ENCODE measurements around the gene TBX15.

TBX15 gene

DNA sequence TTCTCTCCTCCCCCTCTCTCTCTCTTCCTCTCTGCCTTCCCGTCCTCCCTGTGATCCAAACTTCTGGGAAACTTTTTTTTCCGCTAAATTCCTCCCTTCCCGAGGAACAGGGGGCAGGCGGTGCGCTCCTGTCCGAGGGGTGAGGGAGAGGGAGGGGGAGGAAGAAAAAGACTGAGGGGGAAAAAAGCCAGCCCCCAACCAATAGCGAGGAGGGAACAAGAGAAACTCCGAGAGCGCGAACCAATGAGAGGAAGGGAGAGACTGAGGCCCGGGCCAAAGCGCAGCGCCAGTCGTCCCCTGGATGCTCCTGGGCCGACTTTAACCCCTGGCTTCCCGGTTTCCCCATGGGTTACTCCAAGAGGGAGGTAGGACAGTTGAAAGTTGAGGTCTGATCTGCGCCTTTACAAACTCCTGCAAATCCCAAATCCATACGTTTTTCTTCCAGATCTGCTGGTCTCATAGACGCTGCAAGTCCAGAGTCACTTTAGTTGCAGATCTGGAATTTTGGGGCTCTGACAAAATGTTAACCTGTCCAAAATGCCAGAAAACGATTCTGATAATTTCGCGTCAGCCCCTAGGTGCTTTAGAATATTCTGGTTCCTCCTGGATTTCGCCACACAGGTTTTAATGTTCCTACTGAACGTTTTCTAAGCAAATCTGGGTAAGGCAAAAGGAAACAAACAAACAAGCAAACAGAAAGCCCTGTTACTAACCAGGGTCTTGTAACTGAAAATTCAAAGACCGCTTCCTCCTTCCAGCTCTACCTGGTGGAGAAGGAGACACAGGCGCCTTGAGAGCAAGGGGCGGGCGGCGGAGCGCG is at the start of gene TBX15:
Gene TBX15 (minus strand): TSS at position 158 of the 820 bp plus-strand sequence. CDS start 548 bp downstream, outside the sequence.
- no peaks in the 10 kb centered on the region for H3K4me1 ChIP-seq (ENCODE audit: insufficient read depth, low read length)
- peak within 1 kb of the TSS; percentile 89 for H3K9ac ChIP-seq (ENCODE audit: low read depth, low read length)
- no peaks in the 10 kb centered on the region for H3K9me3 ChIP-seq (ENCODE audit: control insufficient read depth, insufficient read depth, low read length)
- H3K36me3 ChIP-seq (ENCODE audit: insufficient read depth, low read length): no peaks in the 10 kb centered on the region

DNA sequence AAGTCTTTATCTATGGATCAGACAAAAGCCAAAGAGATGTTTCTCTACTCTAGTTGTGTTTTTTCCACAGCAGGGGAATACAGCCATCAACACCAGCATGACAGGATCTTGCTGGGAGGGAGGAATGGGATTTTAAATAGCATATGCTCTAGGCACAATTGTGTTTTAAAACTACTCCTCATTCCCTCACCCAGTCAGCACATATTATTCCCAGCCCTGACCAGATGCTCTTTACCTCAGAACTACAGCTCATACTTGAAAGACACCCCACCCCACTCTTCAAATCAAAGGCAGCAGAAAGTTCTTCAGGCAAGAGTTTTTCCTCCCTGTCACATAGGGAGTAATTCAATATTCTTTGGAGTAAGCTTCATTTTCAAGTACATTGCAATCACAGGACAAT is 46.2 kb upstream of the TBX15 start:
- Histone ChIP-seq H3K4me1 (ENCODE audit: insufficient read depth, low read length) (no peaks in the 10 kb centered on the region), H3K9ac (ENCODE audit: low read depth, low read length) (no peak overlapping the region), H3K9me3 (ENCODE audit: control insufficient read depth, insufficient read depth, low read length) (no peaks in the 10 kb centered on the region), H3K36me3 (ENCODE audit: insufficient read depth, low read length) (no peaks in the 10 kb centered on the region)

GRCh38 chr1:119032986-119033385 is 44.8 kb upstream of the TBX15 start:
- Histone ChIP-seq H3K9ac (ENCODE audit: low read depth, low read length) (no peak overlapping the region), H3K9me3 (ENCODE audit: control insufficient read depth, insufficient read depth, low read length) (no peaks in the 10 kb centered on the region), H3K4me1 (ENCODE audit: insufficient read depth, low read length) (no peaks in the 10 kb centered on the region), H3K36me3 (ENCODE audit: insufficient read depth, low read length) (no peaks in the 10 kb centered on the region)

- no peaks in the 10 kb centered on the region for H3K9me3 ChIP-seq (ENCODE audit: control insufficient read depth, insufficient read depth, low read length)
- H3K9ac ChIP-seq (ENCODE audit: low read depth, low read length): no peak overlapping the region
- H3K4me1 ChIP-seq (ENCODE audit: insufficient read depth, low read length): no peaks in the 10 kb centered on the region
- H3K36me3 ChIP-seq (ENCODE audit: insufficient read depth, low read length): no peaks in the 10 kb centered on the region
These were observed 39.6 kb upstream of the TBX15 start for GRCh38 chr1:119027759-119028158.

GRCh38 chr1:119026956-119027355 is 38.8 kb upstream of the TBX15 start:
- no peaks in the 10 kb centered on the region for H3K36me3 ChIP-seq (ENCODE audit: insufficient read depth, low read length)
- H3K4me1 ChIP-seq (ENCODE audit: insufficient read depth, low read length): no peaks in the 10 kb centered on the region
- H3K9me3 ChIP-seq (ENCODE audit: control insufficient read depth, insufficient read depth, low read length): no peaks in the 10 kb centered on the region
- no peak overlapping the region for H3K9ac ChIP-seq (ENCODE audit: low read depth, low read length)

- Histone ChIP-seq H3K36me3 (ENCODE audit: insufficient read depth, low read length) (peaks cover 5% of the 10 kb centered on the region; the same call in 1 of the 2 replicates), H3K4me1 (ENCODE audit: insufficient read depth, low read length) (peaks cover 3% of the 10 kb centered on the region; the same call in 1 of the 2 replicates), H3K9me3 (ENCODE audit: control insufficient read depth, insufficient read depth, low read length) (0 out of 2 replicates have a peak, but pooled peaks cover 4% of the 10 kb centered on the region), H3K9ac (ENCODE audit: low read depth, low read length) (no peak overlapping the region)
These were observed 27.4 kb upstream of the TBX15 start for GRCh38 chr1:119015547-119015946.

- peaks cover 10% of the 10 kb centered on the region for H3K4me1 ChIP-seq (ENCODE audit: insufficient read depth, low read length)
- H3K9me3 ChIP-seq (ENCODE audit: control insufficient read depth, insufficient read depth, low read length): no peaks in the 10 kb centered on the region
These were observed 24.2 kb upstream of the TBX15 start for GRCh38 chr1:119012383-119012782.

GRCh38 chr1:119011706-119012105 is 23.6 kb upstream of the TBX15 start:
- Histone ChIP-seq H3K9me3 (ENCODE audit: control insufficient read depth, insufficient read depth, low read length) (no peaks in the 10 kb centered on the region), H3K4me1 (ENCODE audit: insufficient read depth, low read length) (peaks cover 10% of the 10 kb centered on the region), H3K9ac (ENCODE audit: low read depth, low read length) (no peak overlapping the region), H3K36me3 (ENCODE audit: insufficient read depth, low read length) (no peaks in the 10 kb centered on the region)

More at GRCh38 chr1:119012383-119012782, 24.2 kb upstream of the TBX15 start:
- no peak overlapping the region for H3K9ac ChIP-seq (ENCODE audit: low read depth, low read length)
- no peaks in the 10 kb centered on the region for H3K36me3 ChIP-seq (ENCODE audit: insufficient read depth, low read length)

DNA sequence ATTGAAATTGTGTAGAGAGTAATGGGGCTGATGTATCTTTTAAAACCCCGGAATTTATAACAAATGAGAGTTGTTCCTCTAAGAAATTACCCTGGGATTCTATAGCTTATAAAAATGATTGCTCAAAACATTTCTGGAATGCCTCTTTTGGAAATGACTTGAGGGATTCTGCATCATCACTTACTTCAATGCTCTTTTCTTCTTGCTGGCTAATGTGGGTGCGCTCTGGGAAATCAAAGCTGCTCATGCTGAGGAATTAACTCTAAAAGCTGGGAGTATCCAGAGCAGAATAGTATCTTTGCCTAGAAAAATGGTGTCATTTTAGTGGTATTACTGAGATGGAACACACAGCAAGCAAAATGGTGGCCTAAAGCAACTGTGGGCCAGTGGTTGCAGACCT is 23.0 kb upstream of the TBX15 start:
- H3K36me3 ChIP-seq (ENCODE audit: insufficient read depth, low read length): no peaks in the 10 kb centered on the region
- no peak overlapping the region for H3K9ac ChIP-seq (ENCODE audit: low read depth, low read length)
- H3K9me3 ChIP-seq (ENCODE audit: control insufficient read depth, insufficient read depth, low read length): no peaks in the 10 kb centered on the region
- H3K4me1 ChIP-seq (ENCODE audit: insufficient read depth, low read length): peaks cover 10% of the 10 kb centered on the region

GRCh38 chr1:119010201-119010600 is 22.1 kb upstream of the TBX15 start:
- no peaks in the 10 kb centered on the region for H3K9me3 ChIP-seq (ENCODE audit: control insufficient read depth, insufficient read depth, low read length)
- H3K9ac ChIP-seq (ENCODE audit: low read depth, low read length): no peak overlapping the region
- no peaks in the 10 kb centered on the region for H3K36me3 ChIP-seq (ENCODE audit: insufficient read depth, low read length)
- H3K4me1 ChIP-seq (ENCODE audit: insufficient read depth, low read length): peaks cover 10% of the 10 kb centered on the region

DNA sequence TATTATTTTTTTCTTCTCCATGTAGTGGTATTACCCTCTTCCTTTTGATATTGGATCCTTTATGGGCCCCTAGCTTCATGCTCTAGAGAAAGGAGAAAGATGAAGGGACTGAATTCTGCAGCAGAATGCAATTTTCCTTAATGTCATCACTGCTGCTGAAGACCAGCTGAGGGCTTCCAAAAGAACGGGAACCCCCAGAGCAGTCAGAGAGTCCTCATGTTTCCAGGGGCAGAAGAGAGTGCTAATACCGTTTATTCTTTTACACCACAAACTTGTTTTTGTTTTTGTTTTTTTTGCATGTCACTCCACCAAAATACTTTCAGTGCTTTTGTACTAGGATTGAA is 21.1 kb upstream of the TBX15 start:
- Histone ChIP-seq H3K9me3 (ENCODE audit: control insufficient read depth, insufficient read depth, low read length) (no peaks in the 10 kb centered on the region), H3K9ac (ENCODE audit: low read depth, low read length) (no peak overlapping the region), H3K4me1 (ENCODE audit: insufficient read depth, low read length) (peaks cover 10% of the 10 kb centered on the region), H3K36me3 (ENCODE audit: insufficient read depth, low read length) (no peaks in the 10 kb centered on the region)

DNA sequence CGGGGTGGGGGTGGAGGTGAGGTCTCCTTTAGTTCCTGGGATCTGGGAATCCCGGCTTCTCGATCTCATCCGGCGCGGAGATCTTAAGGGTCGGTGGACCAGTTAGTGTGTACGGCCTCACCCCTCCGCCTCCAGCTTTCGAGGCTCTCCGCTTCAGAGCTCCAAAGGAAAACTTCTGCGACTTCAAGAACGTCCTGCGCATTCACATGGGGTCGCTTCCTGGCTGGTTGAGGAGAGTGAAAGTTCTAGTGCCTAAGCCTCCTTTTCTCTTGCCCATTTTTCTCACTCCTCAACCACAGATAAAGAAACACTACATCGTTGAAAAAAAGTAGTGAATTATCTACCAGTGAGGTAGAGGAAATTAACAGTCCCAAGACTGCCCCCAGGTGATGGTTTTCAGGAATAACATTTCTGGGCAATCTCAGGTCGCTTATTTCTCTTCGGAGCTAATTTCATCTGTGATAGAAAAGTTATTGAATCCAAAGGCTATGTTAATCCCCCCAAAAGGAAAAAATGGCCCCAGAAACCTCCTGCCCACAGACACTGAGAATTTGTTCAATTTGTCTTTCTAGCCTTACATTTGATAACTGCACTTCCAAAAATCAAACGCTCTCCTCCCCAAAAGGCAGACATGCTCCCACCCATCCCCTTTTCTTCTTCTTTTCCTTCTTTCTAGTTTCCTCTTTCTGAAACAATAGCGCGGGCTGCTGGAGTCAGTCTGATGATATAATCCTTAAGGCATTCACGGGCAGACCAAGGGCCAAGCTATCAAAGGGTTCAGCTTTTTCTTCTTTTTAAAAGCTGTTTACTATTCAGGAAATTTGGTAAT is 20.6 kb upstream of the TBX15 start:
- Histone ChIP-seq H3K9me3 (ENCODE audit: control insufficient read depth, insufficient read depth, low read length) (no peaks in the 10 kb centered on the region), H3K9ac (ENCODE audit: low read depth, low read length) (peak overlapping the region; percentile 52), H3K36me3 (ENCODE audit: insufficient read depth, low read length) (no peaks in the 10 kb centered on the region), H3K4me1 (ENCODE audit: insufficient read depth, low read length) (peaks cover 10% of the 10 kb centered on the region)

DNA sequence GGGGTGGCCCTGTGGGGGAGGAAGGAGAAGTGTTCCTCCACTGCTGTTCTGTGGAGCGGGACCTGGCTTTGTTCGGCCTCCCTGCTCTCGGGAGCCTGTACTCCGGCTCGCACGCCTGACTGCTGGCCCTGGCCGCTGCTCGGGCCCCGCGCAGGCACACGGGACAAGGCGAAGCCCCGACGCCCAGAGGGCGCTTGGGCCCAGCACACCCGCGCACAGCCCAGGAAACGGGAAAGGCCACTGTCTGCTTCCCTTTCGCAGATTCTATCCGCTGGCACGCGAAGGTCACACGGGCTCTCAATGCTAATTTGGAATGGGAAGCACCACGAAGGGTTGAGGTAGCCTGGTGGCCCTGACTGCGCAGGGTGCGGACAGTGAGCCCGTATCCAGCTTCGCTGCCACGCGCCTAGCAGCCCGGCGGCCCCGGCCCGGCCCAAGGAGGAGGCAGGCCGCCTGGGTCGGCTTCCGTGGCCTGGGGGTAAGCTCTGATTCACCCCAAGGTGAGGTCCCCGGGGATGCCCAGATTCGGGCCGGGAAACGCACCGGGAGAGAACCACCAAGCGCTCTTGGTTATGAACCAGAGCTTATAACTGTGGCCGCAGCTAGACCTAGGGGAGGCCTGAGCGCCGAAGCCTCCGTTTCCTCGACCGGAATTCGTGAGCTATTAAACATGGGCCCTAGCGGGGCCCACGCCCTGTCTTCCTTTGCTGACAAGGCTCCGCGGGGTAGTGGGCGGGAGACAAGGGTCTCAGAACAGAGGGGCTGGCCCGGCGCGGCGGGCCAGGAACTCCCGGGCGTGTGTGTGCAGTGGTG is 19.7 kb upstream of the TBX15 start:
- Histone ChIP-seq H3K9me3 (ENCODE audit: control insufficient read depth, insufficient read depth, low read length) (no peaks in the 10 kb centered on the region), H3K9ac (ENCODE audit: low read depth, low read length) (no peak overlapping the region), H3K36me3 (ENCODE audit: insufficient read depth, low read length) (no peaks in the 10 kb centered on the region), H3K4me1 (ENCODE audit: insufficient read depth, low read length) (peaks cover 10% of the 10 kb centered on the region)

- H3K9me3 ChIP-seq (ENCODE audit: control insufficient read depth, insufficient read depth, low read length): no peaks in the 10 kb centered on the region
- no peaks in the 10 kb centered on the region for H3K36me3 ChIP-seq (ENCODE audit: insufficient read depth, low read length)
- peaks cover 7% of the 10 kb centered on the region for H3K4me1 ChIP-seq (ENCODE audit: insufficient read depth, low read length)
- H3K9ac ChIP-seq (ENCODE audit: low read depth, low read length): no peak overlapping the region
These were observed 19.2 kb upstream of the TBX15 start for GRCh38 chr1:119007339-119007669.
